ENCODE measurements around the gene RPS6KB2.

GRCh38 chr11:67441731-67442351 is 13.5 kb downstream of the RPS6KB2 start:
- TF ChIP-seq CTCF (IDR thresholded peaks at IDR 0.05 in 8 of 11, conservative IDR thresholded peaks at IDR 0.05 in 3 of 11) (no peak), POLR2A (IDR thresholded peaks at IDR 0.05) (no peak), POLR2AphosphoS5 (IDR thresholded peaks at IDR 0.05) (peak in 2 of 3 donors; percentile 19 to 31)

Measured in spleen (tissue), 7 donors.